Measurements from ENCODE around the gene LRRC75B. TPM values are rescaled to one million over a fixed set of nuclear protein-coding genes. Genes with fewer than 3 reads are reported as not detected.

The LRRC75B gene
- total RNA-seq, 6 experiments from 2014 or later = 11.8 to 28.0 (median 21.5) TPM

DNA sequence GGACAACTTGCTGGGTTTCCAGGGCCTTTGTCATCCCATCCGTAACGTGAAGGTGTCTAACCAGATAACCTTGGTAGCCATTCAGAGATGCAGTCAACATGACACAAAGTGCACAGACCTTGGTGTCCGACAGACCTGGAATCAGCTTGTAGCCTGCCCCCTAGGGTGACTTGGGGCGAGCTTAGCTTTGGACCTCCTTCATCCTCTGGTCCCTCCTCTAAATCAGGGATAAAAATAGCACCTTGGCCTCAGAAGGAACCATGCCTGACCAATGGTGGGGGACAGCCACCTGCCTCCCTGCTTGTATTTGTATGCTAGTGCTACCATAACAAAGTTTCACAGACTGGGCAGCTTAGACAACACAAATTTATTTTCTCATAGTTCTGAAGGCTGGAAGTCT lies 33.4 kb downstream of the LRRC75B start:
- H3K27ac ChIP-seq = no peak overlapping the region
- H3K4me3 ChIP-seq = no peak overlapping the region
- peaks cover 2 to 28% (median 16%) of the 10 kb centered on the region in 4 donors for H3K4me1 ChIP-seq
- peaks cover 0 to 38% (median 21%) of the 10 kb centered on the region in 4 donors for H3K36me3 ChIP-seq
- DNase-seq (no peak), ATAC-seq (no peak)
- intact Hi-C loops (cut with DNase I) = loop anchor here in 1 of 2 donors (10.0 kb wide), 1 partner anchor 45 kb away; the partner anchor contains the start of gene GGT1
- no peaks in the 10 kb centered on the region for H3K27me3 ChIP-seq
- TF ChIP-seq, protein P1, sequence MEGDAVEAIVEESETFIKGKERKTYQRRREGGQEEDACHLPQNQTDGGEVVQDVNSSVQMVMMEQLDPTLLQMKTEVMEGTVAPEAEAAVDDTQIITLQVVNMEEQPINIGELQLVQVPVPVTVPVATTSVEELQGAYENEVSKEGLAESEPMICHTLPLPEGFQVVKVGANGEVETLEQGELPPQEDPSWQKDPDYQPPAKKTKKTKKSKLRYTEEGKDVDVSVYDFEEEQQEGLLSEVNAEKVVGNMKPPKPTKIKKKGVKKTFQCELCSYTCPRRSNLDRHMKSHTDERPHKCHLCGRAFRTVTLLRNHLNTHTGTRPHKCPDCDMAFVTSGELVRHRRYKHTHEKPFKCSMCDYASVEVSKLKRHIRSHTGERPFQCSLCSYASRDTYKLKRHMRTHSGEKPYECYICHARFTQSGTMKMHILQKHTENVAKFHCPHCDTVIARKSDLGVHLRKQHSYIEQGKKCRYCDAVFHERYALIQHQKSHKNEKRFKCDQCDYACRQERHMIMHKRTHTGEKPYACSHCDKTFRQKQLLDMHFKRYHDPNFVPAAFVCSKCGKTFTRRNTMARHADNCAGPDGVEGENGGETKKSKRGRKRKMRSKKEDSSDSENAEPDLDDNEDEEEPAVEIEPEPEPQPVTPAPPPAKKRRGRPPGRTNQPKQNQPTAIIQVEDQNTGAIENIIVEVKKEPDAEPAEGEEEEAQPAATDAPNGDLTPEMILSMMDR (IDR thresholded peaks at IDR 0.05) = no peak
- TF ChIP-seq POLR2A (IDR thresholded peaks at IDR 0.05) = no peak
- WGBS (ENCODE audit: insufficient coverage, low coverage, low lambda C conversion rate, missing lambda C conversion rate) = 33% methylated on average over 2 of the region's 4 CpGs
- no peaks in the 10 kb centered on the region for H3K9me3 ChIP-seq

DNA sequence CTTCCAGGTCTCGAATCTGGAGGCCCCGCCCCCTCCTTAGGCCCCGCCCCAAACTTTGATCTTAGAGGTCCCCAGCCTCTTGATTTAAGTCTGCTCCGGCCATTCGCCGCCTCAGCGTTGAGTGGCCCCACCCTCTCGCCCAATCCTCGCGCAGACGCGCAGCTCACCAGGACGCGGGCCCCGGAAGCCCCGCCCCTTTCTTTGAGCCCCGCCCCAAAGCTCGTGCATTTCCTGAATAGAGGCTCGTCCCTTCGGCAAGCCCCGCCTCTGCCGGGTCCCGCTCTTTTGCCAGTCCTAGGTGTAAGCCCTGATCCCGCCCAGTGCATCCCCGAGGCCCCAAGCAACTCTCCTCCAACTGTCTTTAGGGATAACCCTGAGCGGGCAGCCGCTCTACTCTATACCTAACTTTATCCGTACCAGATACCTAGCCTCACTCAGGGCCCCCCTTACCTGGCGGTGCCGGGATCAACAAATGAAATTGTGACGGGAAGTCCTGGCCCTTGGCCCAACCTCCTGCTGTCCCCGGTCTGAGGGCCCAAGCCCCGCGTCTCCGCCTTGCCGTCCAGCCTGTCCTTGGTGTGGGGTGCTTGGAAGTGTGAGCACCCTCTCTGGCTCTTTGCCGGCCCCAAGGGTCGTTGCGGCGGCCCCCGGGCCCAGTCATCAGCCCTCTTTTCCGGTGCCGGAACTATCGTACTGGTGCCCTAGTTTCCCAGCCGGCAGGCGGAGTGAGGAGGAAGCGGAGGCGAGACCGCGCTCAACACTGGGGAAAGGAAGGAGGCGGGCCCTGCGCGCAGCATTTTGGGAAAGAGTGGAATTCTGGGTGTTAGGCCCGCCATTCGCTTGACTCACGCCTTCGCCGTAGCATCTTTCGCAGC lies 37.5 kb downstream of the LRRC75B start, which contains the start of gene SNRPD3:
Gene SNRPD3 (plus strand): TSS at position 835 of the 875 bp plus-strand sequence. CDS start 1,676 bp downstream, outside the sequence.
- H3K4me1 ChIP-seq = peaks cover 0 to 51% (median 18%) of the 10 kb centered on the region in 4 donors
- peak within 1 kb of the TSS; percentile 94 to 100 (median 98) for H3K4me3 ChIP-seq
- TF ChIP-seq POLR2A (IDR thresholded peaks at IDR 0.05) = peak; percentile 78
- TF ChIP-seq, protein P1 (IDR thresholded peaks at IDR 0.05) = peak in 2 of 4 donors; percentile 11 to 26
- H3K9me3 ChIP-seq = no peaks in the 10 kb centered on the region
- peaks cover 0 to 34% (median 14%) of the 10 kb centered on the region in 4 donors for H3K36me3 ChIP-seq
- no peaks in the 10 kb centered on the region for H3K27me3 ChIP-seq
- WGBS (ENCODE audit: insufficient coverage, low coverage, low lambda C conversion rate, missing lambda C conversion rate) = 0% methylated on average over 12 of the region's 59 CpGs
- peak; percentile 100 for DNase-seq
- H3K27ac ChIP-seq = peak within 1 kb of the TSS; percentile 96 to 99 (median 97)
- intact Hi-C loops (cut with DNase I) = loop anchor here in 1 of 2 donors (10.0 kb wide), 1 partner anchor 49 kb away; the partner anchor contains the start of gene GGT1
- peak; percentile 77 to 86 (median 81) for ATAC-seq

DNA sequence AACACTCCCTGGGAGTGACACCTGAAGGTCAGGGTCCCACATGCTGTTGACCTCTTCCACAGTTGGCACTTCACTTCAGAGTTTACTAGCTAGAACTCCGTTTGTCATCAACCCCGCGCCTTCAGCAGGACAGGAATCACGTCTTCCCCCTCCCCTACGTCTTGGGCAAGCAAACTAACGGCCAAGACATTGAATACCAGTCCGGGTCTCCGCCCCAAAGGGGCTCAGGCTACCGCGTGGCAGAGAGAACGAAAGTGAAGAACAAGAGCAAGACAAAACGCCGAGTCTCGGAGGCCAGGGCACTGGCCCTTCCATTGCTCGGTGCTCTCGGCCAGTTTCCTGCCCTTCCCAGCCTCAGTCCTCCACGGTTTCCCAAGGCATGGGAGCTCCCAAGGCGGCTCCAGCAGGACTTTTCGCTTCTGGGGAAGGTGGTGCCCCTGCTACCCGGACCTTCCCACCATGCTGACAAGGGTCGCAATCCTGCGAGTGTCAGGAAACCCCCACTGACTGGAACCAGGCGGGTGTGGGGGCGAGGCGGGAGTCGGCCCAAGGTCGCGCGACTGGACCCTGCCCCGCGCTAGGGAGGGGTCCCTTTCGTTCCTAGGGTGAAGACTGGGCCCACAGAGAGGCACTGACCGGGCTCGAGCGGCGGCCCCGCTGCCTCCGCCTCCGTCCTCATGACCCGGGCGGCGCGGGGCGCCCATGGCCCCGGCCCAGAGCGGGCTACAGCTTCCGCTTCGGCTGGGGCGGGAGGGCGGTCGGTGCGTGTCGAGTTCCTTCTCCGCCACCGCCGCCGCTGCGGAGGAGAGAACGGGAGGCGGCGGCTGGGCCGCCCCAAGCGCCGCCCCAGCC lies 38.3 kb downstream of the LRRC75B start, which contains the start of gene GUCD1:
Gene GUCD1 (minus strand): TSS at position 826 of the 852 bp plus-strand sequence. CDS start 147 bp downstream, at position 679.
- Histone ChIP-seq H3K27me3 (no peaks in the 10 kb centered on the region), H3K27ac (peak within 1 kb of the TSS; percentile 96 to 99 (median 97)), H3K4me1 (peaks cover 0 to 53% (median 20%) of the 10 kb centered on the region in 4 donors), H3K4me3 (peak within 1 kb of the TSS; percentile 94 to 100 (median 98)), H3K36me3 (peaks cover 0 to 29% (median 14%) of the 10 kb centered on the region in 4 donors), H3K9me3 (no peaks in the 10 kb centered on the region)
- peak in 1 of 4 donors; percentile 3 for ATAC-seq
- intact Hi-C loops (cut with DNase I) = loop anchor here in 1 of 2 donors (10.0 kb wide), 1 partner anchor 50 kb away; the partner anchor contains the start of gene GGT1
- 0% methylated on average over 11 of the region's 64 CpGs for WGBS (ENCODE audit: insufficient coverage, low coverage, low lambda C conversion rate, missing lambda C conversion rate)
- TF ChIP-seq, protein P1 (IDR thresholded peaks at IDR 0.05) = no peak
- peak; percentile 96 for TF ChIP-seq POLR2A (IDR thresholded peaks at IDR 0.05)
- peak; percentile 50 to 71 (median 66) for DNase-seq
